ENCODE results near the gene HID1.
"Not testable (repeated sequence)": the region's sequence is repeated elsewhere in the genome, so short reads cannot be mapped to it uniquely, and the experiment has no call there.

Gene HID1

GRCh38 chr17:74972107-74972972 is at the start of gene HID1:
Gene HID1 (minus strand): TSS chr17:74972759. CDS start chr17:74972656, 103 bp downstream.
- peak; percentile 78 for DNase-seq

- DNase-seq = no peak
These were observed 48.0 kb upstream of the HID1 start for GRCh38 chr17:75020331-75021110.

GRCh38 chr17:75019710-75020109 is 47.2 kb upstream of the HID1 start:
- DNase-seq = no peak

- DNase-seq = no peak
These were observed 46.6 kb upstream of the HID1 start for GRCh38 chr17:75019146-75019545.

GRCh38 chr17:75013092-75013559 is 40.6 kb upstream of the HID1 start:
- no peak for DNase-seq

- peak; percentile 86 for DNase-seq
These were observed 40.0 kb upstream of the HID1 start, which contains the start of gene MRPL58 for GRCh38 chr17:75012346-75013091. Gene MRPL58 (plus strand): TSS chr17:75012670. CDS start chr17:75012687, 17 bp downstream.

- DNase-seq = no peak
These were observed 39.5 kb upstream of the HID1 start for GRCh38 chr17:75012096-75012345.

- DNase-seq = peak; percentile 83
These were observed 39.0 kb upstream of the HID1 start for GRCh38 chr17:75011401-75012095.

- DNase-seq = peak; percentile 94
These were observed 38.3 kb upstream of the HID1 start for GRCh38 chr17:75010683-75011400.

GRCh38 chr17:75009139-75009724 is 36.7 kb upstream of the HID1 start:
- DNase-seq = no peak

GRCh38 chr17:75008373-75008772 is 35.8 kb upstream of the HID1 start:
- peak; percentile 11 for DNase-seq

- DNase-seq = no peak
These were observed 34.1 kb upstream of the HID1 start for GRCh38 chr17:75006653-75007052.

- DNase-seq = not testable (repeated sequence)
These were observed 33.5 kb upstream of the HID1 start for GRCh38 chr17:75006084-75006483.

GRCh38 chr17:75005291-75005690 is 32.7 kb upstream of the HID1 start:
- no peak for DNase-seq

GRCh38 chr17:75004371-75004770 is 31.8 kb upstream of the HID1 start:
- DNase-seq = no peak

GRCh38 chr17:75003957-75004355 is 31.4 kb upstream of the HID1 start:
- no peak for DNase-seq

- no peak for DNase-seq
These were observed 30.8 kb upstream of the HID1 start for GRCh38 chr17:75003070-75003956.

GRCh38 chr17:75001915-75002843 is 29.6 kb upstream of the HID1 start:
- DNase-seq = no peak

- no peak for DNase-seq
These were observed 27.0 kb upstream of the HID1 start for GRCh38 chr17:74999523-74999922.

Measured in NCI-H2171 (cell line).